ENCODE measurements around the gene ALDH8A1.

ALDH8A1 gene

GRCh38 chr6:134934793-134935485 lies 15.0 kb downstream of the ALDH8A1 start:
- H3K27me3 ChIP-seq (ENCODE audit: insufficient read depth, poor library complexity, severe bottlenecking): no peaks in the 10 kb centered on the region
- no peak for DNase-seq (ENCODE audit: low read depth in 1 of 2, low spot score in 1 of 2)
- no peak overlapping the region for H3K4me3 ChIP-seq (replicated peaks; ENCODE audit: insufficient read depth, low read length)
- no peak for TF ChIP-seq SPI1 (IDR thresholded peaks at IDR 0.05; ENCODE audit: borderline replicate concordance, low read depth)
- TF ChIP-seq REST (IDR thresholded peaks at IDR 0.05; ENCODE audit: insufficient replicate concordance, low read depth): no peak
- no peak for TF ChIP-seq GABPA (IDR thresholded peaks at IDR 0.05; ENCODE audit: low read depth)
- TF ChIP-seq CTCF (IDR thresholded peaks at IDR 0.05; ENCODE audit: insufficient read depth, low read length): no peak
- no peak for TF ChIP-seq POLR2AphosphoS5 (IDR thresholded peaks at IDR 0.05; ENCODE audit: low read depth)
- no peak overlapping the region for H3K27ac ChIP-seq (replicated peaks)

- no peak for DNase-seq (ENCODE audit: low read depth in 1 of 2, low spot score in 1 of 2)
- no peak overlapping the region for H3K4me3 ChIP-seq (replicated peaks; ENCODE audit: insufficient read depth, low read length)
- no peak for TF ChIP-seq CTCF (IDR thresholded peaks at IDR 0.05; ENCODE audit: insufficient read depth, low read length)
- no peak for TF ChIP-seq REST (IDR thresholded peaks at IDR 0.05; ENCODE audit: insufficient replicate concordance, low read depth)
- no peak for TF ChIP-seq GABPA (IDR thresholded peaks at IDR 0.05; ENCODE audit: low read depth)
- TF ChIP-seq SPI1 (IDR thresholded peaks at IDR 0.05; ENCODE audit: borderline replicate concordance, low read depth): no peak
- no peak for TF ChIP-seq POLR2AphosphoS5 (IDR thresholded peaks at IDR 0.05; ENCODE audit: low read depth)
- H3K27me3 ChIP-seq (ENCODE audit: insufficient read depth, poor library complexity, severe bottlenecking): no peaks in the 10 kb centered on the region
- H3K27ac ChIP-seq (replicated peaks): no peak overlapping the region
Observed at GRCh38 chr6:134932535-134933470, 17.1 kb downstream of the ALDH8A1 start.

- no peak overlapping the region for H3K4me3 ChIP-seq (replicated peaks; ENCODE audit: insufficient read depth, low read length)
- no peaks in the 10 kb centered on the region for H3K27me3 ChIP-seq (ENCODE audit: insufficient read depth, poor library complexity, severe bottlenecking)
- no peak overlapping the region for H3K27ac ChIP-seq (replicated peaks)
- no peak for TF ChIP-seq SPI1 (IDR thresholded peaks at IDR 0.05; ENCODE audit: borderline replicate concordance, low read depth)
- no peak for TF ChIP-seq GABPA (IDR thresholded peaks at IDR 0.05; ENCODE audit: low read depth)
- no peak for TF ChIP-seq REST (IDR thresholded peaks at IDR 0.05; ENCODE audit: insufficient replicate concordance, low read depth)
- no peak for TF ChIP-seq CTCF (IDR thresholded peaks at IDR 0.05; ENCODE audit: insufficient read depth, low read length)
- no peak for TF ChIP-seq POLR2AphosphoS5 (IDR thresholded peaks at IDR 0.05; ENCODE audit: low read depth)
- no peak for DNase-seq (ENCODE audit: low read depth in 1 of 2, low spot score in 1 of 2)
Observed at GRCh38 chr6:134932098-134932497, 17.8 kb downstream of the ALDH8A1 start.

Data from HL-60 (cell line).